NCI-H2107 treated with DMSO at 0.1 percent for 48 hours (cell line): ENCODE measurements around the gene DNAJC24.

ENCODE experiments used
- DNase-seq: peaks from one replicate; lab custom pipeline; 2025; ENCODE audit not compliant: unreplicated experiment; lab: John Stamatoyannopoulos, UW

Gene DNAJC24

GRCh38 chr11:31480930-31481329, 111.3 kb downstream of the DNAJC24 start:
- DNase-seq = no peak
